GM12878 (cell line): Measurements from ENCODE around the gene SLC17A7. TPM values are rescaled to one million over a fixed set of nuclear protein-coding genes. Genes with fewer than 3 reads are reported as not detected.

ENCODE experiments used
- ATAC-seq: fragments of 200-7000 bp; cut with Tn5 transposase; 3 replicates; pipeline ENCODE4 v1.9.1; 2020; ENCODE audit warnings: mild to moderate bottlenecking, moderate library complexity
- BruUV-seq: library from RNA; stranded (reverse); fragments of 400-500 nt; replicated peaks from 2 replicates; lab custom pipeline; 2021; lab: Mats Ljungman, UMichigan
- CTCF ChIA-PET: fragments of 300-600 bp; sonication (Branson Sonifier 250); formaldehyde crosslinking; extraction: SDS; loops from one replicate; lab custom pipeline; 2021; ENCODE audit warnings: inconsistent platforms; lab: Yijun Ruan, JAX
- POLR2A ChIA-PET: fragments of 350-600 bp; formaldehyde crosslinking; extraction: SDS; loops from one replicate; lab custom pipeline; 2021; ENCODE audit warnings: inconsistent platforms; lab: Charles Lee
- RAD21 ChIA-PET: fragments of 300-600 bp; sonication (Branson Sonifier 250); formaldehyde crosslinking; loops from one replicate; lab custom pipeline; 2023; ENCODE audit warnings: antibody characterized with exemption; ENCODE audit not compliant: unreplicated experiment; lab: Charles Lee
- SMC1A ChIA-PET: fragments of 300-600 bp; sonication (Branson Sonifier 250); formaldehyde crosslinking; loops from one replicate; lab custom pipeline; 2023; ENCODE audit not compliant: unreplicated experiment, uncharacterized antibody; lab: Charles Lee
- DNase-seq: peaks from one replicate; pipeline ENCODE4 v3.0.0-alpha.2; 2011; ENCODE audit warnings: low read depth, low spot score
- FAIRE-seq: peaks from 3 replicates; lab custom pipeline; 2011; peaks lifted over from hg19 to GRCh38; lab: Jason Lieb, UNC
- H2AFZ ChIP-seq: 2 replicates; pipeline ENCODE4 v1.6.0; 2011; ENCODE audit warnings: low read depth, low read length, control low read depth; ENCODE audit not compliant: control insufficient read depth
- H3K27ac ChIP-seq: 2 replicates; pipeline ENCODE4 v1.5.1; 2011; ENCODE audit warnings: control low read depth; ENCODE audit not compliant: control insufficient read depth, insufficient read depth
- H3K27me3 ChIP-seq, 2 experiments: replicated peaks in 1 of 2; 2 replicates each; pipeline versions ENCODE4 v1.6.0 to v1.6.1; 2011; ENCODE audit warnings: low read length in 1 of 2; ENCODE audit not compliant: control insufficient read depth in 2 of 2, insufficient read depth in 2 of 2
- H3K36me3 ChIP-seq, 2 experiments: 2 replicates each; pipeline ENCODE4 v1.5.1; 2011; ENCODE audit warnings: low read length in 1 of 2; ENCODE audit not compliant: control insufficient read depth in 2 of 2, insufficient read depth in 2 of 2
- H3K4me1 ChIP-seq: 2 replicates; pipeline ENCODE4 v1.6.1; 2011; ENCODE audit warnings: mild to moderate bottlenecking, low read length, moderate library complexity, mixed read lengths; ENCODE audit not compliant: control insufficient read depth, insufficient read depth
- H3K4me2 ChIP-seq: 2 replicates; pipeline ENCODE4 v1.6.0; 2011; ENCODE audit warnings: control low read depth; ENCODE audit not compliant: control insufficient read depth, insufficient read depth
- H3K4me3 ChIP-seq: fragments of 200-600 bp; sonication (generic); 2 replicates; pipeline ENCODE4 v1.5.1; 2016
- H3K79me2 ChIP-seq: 2 replicates; pipeline ENCODE4 v1.6.0; 2011; ENCODE audit warnings: low read length; ENCODE audit not compliant: control insufficient read depth, insufficient read depth
- H3K9ac ChIP-seq: 2 replicates; pipeline ENCODE4 v1.8.0; 2011; ENCODE audit warnings: low read length, control low read depth, mixed read lengths; ENCODE audit not compliant: control insufficient read depth, insufficient read depth
- H3K9me3 ChIP-seq: replicated peaks from 3 replicates; pipeline ENCODE4 v1.5.1; 2011; ENCODE audit warnings: mild to moderate bottlenecking, low read length; ENCODE audit not compliant: control insufficient read depth, insufficient read depth
- H4K20me1 ChIP-seq: 2 replicates; pipeline ENCODE4 v1.6.0; 2011; ENCODE audit not compliant: control insufficient read depth, insufficient read depth
- EED ChIP-seq: sonication (generic); IDR thresholded peaks from 2 replicates; pipeline ENCODE4 v1.6.1; 2016; ENCODE audit warnings: antibody characterized with exemption, low read depth
- GATAD2B ChIP-seq: fragments of 450-650 bp; conservative IDR thresholded peaks from 2 replicates; pipeline ENCODE4 v1.6.1; 2017; ENCODE audit warnings: low read depth, mild to moderate bottlenecking, moderate library complexity
- IKZF1 ChIP-seq: fragments of 450-650 bp; conservative IDR thresholded peaks from 2 replicates; pipeline ENCODE4 v1.6.1; 2017; ENCODE audit warnings: antibody characterized with exemption, mild to moderate bottlenecking
- IKZF2 ChIP-seq, 2 experiments: fragments of 450-650 bp; IDR thresholded peaks; 2 replicates each; pipeline ENCODE4 v1.6.1; 2017; ENCODE audit warnings: mild to moderate bottlenecking in 2 of 2, moderate library complexity in 2 of 2
- NR2F1 ChIP-seq: fragments of 450-650 bp; conservative IDR thresholded peaks from 2 replicates; pipeline ENCODE4 v1.6.1; 2017; ENCODE audit warnings: mild to moderate bottlenecking
- RELB ChIP-seq: fragments of 450-650 bp; IDR thresholded peaks from 2 replicates; pipeline ENCODE4 v1.6.1; 2017; ENCODE audit warnings: low read depth, mild to moderate bottlenecking, moderate library complexity
- SPI1 ChIP-seq: IDR thresholded peaks from 2 replicates; pipeline ENCODE4 v1.6.1; 2011; ENCODE audit warnings: low read depth, mild to moderate bottlenecking, low read length, moderate library complexity, borderline replicate concordance; ENCODE audit not compliant: insufficient read depth
- ZNF687 ChIP-seq: fragments of 450-650 bp; IDR thresholded peaks from 2 replicates; pipeline ENCODE4 v1.6.1; 2017; ENCODE audit warnings: mild to moderate bottlenecking, moderate library complexity
- ZZZ3 ChIP-seq: IDR thresholded peaks from 2 replicates; pipeline ENCODE4 v1.6.1; 2011; ENCODE audit warnings: low read depth; ENCODE audit not compliant: control insufficient read depth, insufficient read length
- WGBS: methylation state at CpG from one replicate; pipeline ENCODE4 v1.1.6; 2016; ENCODE audit warnings: low lambda C conversion rate; ENCODE audit not compliant: insufficient replicate concordance, insufficient coverage; ENCODE audit errors: missing lambda C conversion rate; 5-methylcytosine and 5-hydroxymethylcytosine counted together
- in situ Hi-C: fragments of 300-500 bp; cut with MboI; formaldehyde crosslinking; loops from 9 replicates; pipeline ENCODE4 v1.14.3; 2018; ENCODE audit warnings: mixed read lengths
- intact Hi-C: fragments of 100-400 bp; cut with micrococcal nuclease; formaldehyde crosslinking; loops from one replicate; pipeline ENCODE4 v1.14.2; 2022; ENCODE audit not compliant: unreplicated experiment
- polyA plus RNA-seq, 11 experiments: library from polyadenylated mRNA; depleted of rRNA in 4 of 11; unstranded in 6 of 11; stranded (reverse) in 5 of 11; fragments of >200 nt; fragmentation: Nextera tagmentation in 4 of 11; fragmentation: Illumina TruSeq in 1 of 11; extraction: Ambion mirVana in 4 of 11; extraction: Trizol in 1 of 11; gene quantifications; 1 replicate in 1 of 11; 2 replicates in 10 of 11; pipeline versions ENCODE4 v1.2.1 to v1.2.3, GENCODE V29; 2011 to 2016; ENCODE audit warnings: inconsistent platforms in 2 of 11, missing spikeins in 2 of 11, low read depth in 1 of 11
- total RNA-seq, 4 experiments: library from RNA; depleted of rRNA in 3 of 4; stranded (reverse); fragments of >200 nt in 3 of 4; fragmentation: Illumina TruSeq in 1 of 4; extraction: Trizol in 1 of 4; gene quantifications; 2 replicates each; pipeline versions ENCODE4 v1.2.1 to v1.2.3, GENCODE V29; 2013 to 2021
- TF ChIP-seq, protein P1 (sequence below): IDR thresholded peaks from 2 replicates; pipeline ENCODE4 v1.6.1; 2011; ENCODE audit warnings: borderline replicate concordance, low read depth, mild to moderate bottlenecking, moderate library complexity, low read length; ENCODE audit not compliant: insufficient read depth, poor library complexity, severe bottlenecking
- TF ChIP-seq, protein P2 (sequence below): fragments of 450-650 bp; IDR thresholded peaks from 2 replicates; pipeline ENCODE4 v1.6.1; 2018; ENCODE audit warnings: borderline replicate concordance, mild to moderate bottlenecking; ENCODE audit not compliant: partially characterized antibody

Gene SLC17A7
- total and polyA plus RNA-seq, 10 of the 15 experiments (the other 5 are each of a cell fraction or from before 2014, with no cell fraction given), result 0.03 to 0.24 (median 0.06) TPM; not detected in 6

DNA sequence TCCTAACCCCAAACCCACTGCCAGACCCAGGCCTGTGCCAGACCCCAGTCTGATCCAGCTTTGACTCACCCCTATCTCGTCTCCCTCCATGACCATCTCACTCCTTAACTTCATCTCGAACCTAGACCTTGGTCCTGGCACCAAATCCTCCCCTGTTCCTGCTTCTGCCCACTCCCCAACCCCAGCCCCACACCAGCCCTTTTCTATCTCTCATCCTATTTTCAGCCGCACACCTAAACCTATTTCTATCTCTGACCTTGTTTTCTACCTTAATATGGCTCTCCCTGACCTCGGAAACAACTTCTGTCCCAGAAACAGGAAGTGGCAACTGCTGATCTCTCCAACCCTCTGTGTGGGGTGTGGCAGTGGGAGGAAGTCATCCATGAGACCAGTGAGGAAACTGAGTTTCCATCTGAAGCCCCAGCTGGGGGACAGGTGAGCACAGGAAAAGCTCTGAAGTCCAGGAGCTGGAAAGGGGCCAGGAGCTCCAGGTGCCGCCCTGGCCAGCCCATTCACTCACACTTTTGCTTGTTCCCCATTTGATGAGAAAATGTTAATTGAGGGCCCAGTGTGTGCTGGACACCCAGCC, 31.8 kb downstream of the SLC17A7 start:
- intact Hi-C loops (no loop called here), in situ Hi-C loops (no loop called here)
- CTCF ChIA-PET, result interaction anchor here (0.7 to 2.3 kb wide), 10 partner anchors 9 to 109 kb away, joined by 3 to 10 read pairs (median 4); no protein-coding TSS in a partner anchor
- Histone ChIP-seq H3K4me3 (no peak overlapping the region), H3K27me3 (no peaks in the 10 kb centered on the region), H3K27ac (peak overlapping the region; percentile 62), H3K79me2 (no peaks in the 10 kb centered on the region), H4K20me1 (no peaks in the 10 kb centered on the region), H3K36me3 (no peaks in the 10 kb centered on the region), H2AFZ (peak overlapping the region; percentile 70), H3K9me3 (no peaks in the 10 kb centered on the region), H3K4me2 (peak overlapping the region; percentile 56), H3K4me1 (peaks cover 17% of the 10 kb centered on the region), H3K9ac (peak overlapping the region; percentile 48; the same call in 1 of the 2 replicates)
- DNase-seq (peak; percentile 30), ATAC-seq (peak; percentile 83), FAIRE-seq (peak; percentile 72)
- SMC1A ChIA-PET, result interaction anchor here (1.2 kb wide), 1 partner anchor 14 kb away, joined by 4 read pairs; no protein-coding TSS in a partner anchor
- POLR2A ChIA-PET, result interaction anchor here (0.7 to 1.5 kb wide), 6 partner anchors 9 to 908 kb away, joined by 3 to 5 read pairs (median 4); partner anchors contain the start of genes ALDH16A1 and PIH1D1
- RAD21 ChIA-PET, result interaction anchor here (0.8 to 1.4 kb wide), 7 partner anchors 14 to 83 kb away, joined by 3 read pairs; partner anchors contain the start of gene PIH1D1
- 15% methylated on average over 5 of the region's 5 CpGs for WGBS
- BruUV-seq, result no TSS peak
- TF ChIP-seq IKZF1 (peak; percentile 62; the same call in 1 of the 2 replicates), RELB (peak; percentile 46; the same call in 1 of the 2 replicates), SPI1 (peak; percentile 96), GATAD2B (0 out of 2 replicates have a peak, but pooled peaks have one; percentile 32), ZNF687 (0 out of 2 replicates have a peak, but pooled peaks have one; percentile 32), EED (peak; percentile 65), NR2F1 (0 out of 2 replicates have a peak, but pooled peaks have one; percentile 34), ZZZ3 (no peak), IKZF2 (IDR thresholded peaks at IDR 0.05) (peak; percentile 59 to 70; a peak in 3 of 4 replicates)
- TF ChIP-seq, protein P1, sequence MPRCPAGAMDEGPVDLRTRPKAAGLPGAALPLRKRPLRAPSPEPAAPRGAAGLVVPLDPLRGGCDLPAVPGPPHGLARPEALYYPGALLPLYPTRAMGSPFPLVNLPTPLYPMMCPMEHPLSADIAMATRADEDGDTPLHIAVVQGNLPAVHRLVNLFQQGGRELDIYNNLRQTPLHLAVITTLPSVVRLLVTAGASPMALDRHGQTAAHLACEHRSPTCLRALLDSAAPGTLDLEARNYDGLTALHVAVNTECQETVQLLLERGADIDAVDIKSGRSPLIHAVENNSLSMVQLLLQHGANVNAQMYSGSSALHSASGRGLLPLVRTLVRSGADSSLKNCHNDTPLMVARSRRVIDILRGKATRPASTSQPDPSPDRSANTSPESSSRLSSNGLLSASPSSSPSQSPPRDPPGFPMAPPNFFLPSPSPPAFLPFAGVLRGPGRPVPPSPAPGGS, result no peak
- TF ChIP-seq, protein P2, sequence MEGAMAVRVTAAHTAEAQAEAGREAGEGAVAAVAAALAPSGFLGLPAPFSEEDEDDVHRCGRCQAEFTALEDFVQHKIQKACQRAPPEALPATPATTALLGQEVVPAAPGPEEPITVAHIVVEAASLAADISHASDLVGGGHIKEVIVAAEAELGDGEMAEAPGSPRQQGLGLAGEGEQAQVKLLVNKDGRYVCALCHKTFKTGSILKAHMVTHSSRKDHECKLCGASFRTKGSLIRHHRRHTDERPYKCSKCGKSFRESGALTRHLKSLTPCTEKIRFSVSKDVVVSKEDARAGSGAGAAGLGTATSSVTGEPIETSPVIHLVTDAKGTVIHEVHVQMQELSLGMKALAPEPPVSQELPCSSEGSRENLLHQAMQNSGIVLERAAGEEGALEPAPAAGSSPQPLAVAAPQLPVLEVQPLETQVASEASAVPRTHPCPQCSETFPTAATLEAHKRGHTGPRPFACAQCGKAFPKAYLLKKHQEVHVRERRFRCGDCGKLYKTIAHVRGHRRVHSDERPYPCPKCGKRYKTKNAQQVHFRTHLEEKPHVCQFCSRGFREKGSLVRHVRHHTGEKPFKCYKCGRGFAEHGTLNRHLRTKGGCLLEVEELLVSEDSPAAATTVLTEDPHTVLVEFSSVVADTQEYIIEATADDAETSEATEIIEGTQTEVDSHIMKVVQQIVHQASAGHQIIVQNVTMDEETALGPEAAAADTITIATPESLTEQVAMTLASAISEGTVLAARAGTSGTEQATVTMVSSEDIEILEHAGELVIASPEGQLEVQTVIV, result peak; percentile 11
